ENCODE results near the gene APRT. TPM values are rescaled to one million over a fixed set of nuclear protein-coding genes. Genes with fewer than 3 reads are reported as not detected.

The APRT gene
- total RNA-seq, 1 donor from 2014 or later, result 87.8 TPM

- Histone ChIP-seq H3K4me3 (no peak overlapping the region), H3K9me3 (no peaks in the 10 kb centered on the region), H3K27ac (no peak overlapping the region), H3K36me3 (peaks cover 12% of the 10 kb centered on the region), H3K4me1 (peaks cover 26% of the 10 kb centered on the region), H3K27me3 (ENCODE audit: low read depth) (no peaks in the 10 kb centered on the region)
- intact Hi-C loops (cut with DNase I), result no loop called here
- no peak for DNase-seq
- no peak for ATAC-seq
- TF ChIP-seq, protein P1, sequence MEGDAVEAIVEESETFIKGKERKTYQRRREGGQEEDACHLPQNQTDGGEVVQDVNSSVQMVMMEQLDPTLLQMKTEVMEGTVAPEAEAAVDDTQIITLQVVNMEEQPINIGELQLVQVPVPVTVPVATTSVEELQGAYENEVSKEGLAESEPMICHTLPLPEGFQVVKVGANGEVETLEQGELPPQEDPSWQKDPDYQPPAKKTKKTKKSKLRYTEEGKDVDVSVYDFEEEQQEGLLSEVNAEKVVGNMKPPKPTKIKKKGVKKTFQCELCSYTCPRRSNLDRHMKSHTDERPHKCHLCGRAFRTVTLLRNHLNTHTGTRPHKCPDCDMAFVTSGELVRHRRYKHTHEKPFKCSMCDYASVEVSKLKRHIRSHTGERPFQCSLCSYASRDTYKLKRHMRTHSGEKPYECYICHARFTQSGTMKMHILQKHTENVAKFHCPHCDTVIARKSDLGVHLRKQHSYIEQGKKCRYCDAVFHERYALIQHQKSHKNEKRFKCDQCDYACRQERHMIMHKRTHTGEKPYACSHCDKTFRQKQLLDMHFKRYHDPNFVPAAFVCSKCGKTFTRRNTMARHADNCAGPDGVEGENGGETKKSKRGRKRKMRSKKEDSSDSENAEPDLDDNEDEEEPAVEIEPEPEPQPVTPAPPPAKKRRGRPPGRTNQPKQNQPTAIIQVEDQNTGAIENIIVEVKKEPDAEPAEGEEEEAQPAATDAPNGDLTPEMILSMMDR (IDR thresholded peaks at IDR 0.05), result no peak
These were observed 7.0 kb downstream of the APRT start for GRCh38 chr16:88804552-88805339.

DNA sequence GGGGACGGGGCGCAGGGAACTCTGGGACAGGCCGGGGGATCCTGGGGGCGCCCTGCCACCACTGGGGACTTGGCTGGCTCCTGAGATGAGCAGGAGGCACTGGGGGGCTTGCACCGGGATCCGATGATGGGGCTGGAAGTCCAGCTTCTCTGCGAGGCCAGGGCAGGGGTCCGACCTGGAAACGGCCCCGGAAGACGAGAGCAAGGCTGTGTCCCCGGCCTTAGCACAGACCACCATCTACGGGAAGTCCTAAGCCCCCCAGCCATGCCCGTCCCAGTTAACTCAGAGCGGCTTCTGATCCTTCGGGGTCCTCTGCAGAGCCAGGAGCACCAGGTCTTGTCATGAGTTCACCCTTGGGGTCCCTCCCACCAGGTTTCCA lies 7.6 kb downstream of the APRT start:
- no peak overlapping the region for H3K27ac ChIP-seq
- intact Hi-C loops (cut with DNase I), result no loop called here

GRCh38 chr16:88803264-88803987 lies 8.3 kb downstream of the APRT start, which contains the start of gene CDT1:
Gene CDT1, plus strand, starts transcription at chr16:88803789. Its CDS starts 43 bp downstream, at chr16:88803832.
- ATAC-seq (peak; percentile 87 to 88), DNase-seq (peak; percentile 89)
- no peaks in the 10 kb centered on the region for H3K9me3 ChIP-seq
- H3K27me3 ChIP-seq (ENCODE audit: low read depth), result no peaks in the 10 kb centered on the region
- peaks cover 24% of the 10 kb centered on the region for H3K4me1 ChIP-seq
- TF ChIP-seq, protein P1 (IDR thresholded peaks at IDR 0.05), result no peak
- H3K4me3 ChIP-seq, result peak within 1 kb of the TSS; percentile 74
- H3K27ac ChIP-seq, result peak within 1 kb of the TSS; percentile 82
- intact Hi-C loops (cut with DNase I), result no loop called here
- no peaks in the 10 kb centered on the region for H3K36me3 ChIP-seq

More for the DNA sequence above, 7.6 kb downstream of the APRT start:
- no peak for DNase-seq
- peak overlapping the region; percentile 74 for H3K4me3 ChIP-seq
- no peak for ATAC-seq
- TF ChIP-seq, protein P1 (IDR thresholded peaks at IDR 0.05), result no peak
- H3K36me3 ChIP-seq, result peaks cover 6% of the 10 kb centered on the region
- no peaks in the 10 kb centered on the region for H3K9me3 ChIP-seq
- H3K4me1 ChIP-seq, result peaks cover 24% of the 10 kb centered on the region
- H3K27me3 ChIP-seq (ENCODE audit: low read depth), result no peaks in the 10 kb centered on the region

DNA sequence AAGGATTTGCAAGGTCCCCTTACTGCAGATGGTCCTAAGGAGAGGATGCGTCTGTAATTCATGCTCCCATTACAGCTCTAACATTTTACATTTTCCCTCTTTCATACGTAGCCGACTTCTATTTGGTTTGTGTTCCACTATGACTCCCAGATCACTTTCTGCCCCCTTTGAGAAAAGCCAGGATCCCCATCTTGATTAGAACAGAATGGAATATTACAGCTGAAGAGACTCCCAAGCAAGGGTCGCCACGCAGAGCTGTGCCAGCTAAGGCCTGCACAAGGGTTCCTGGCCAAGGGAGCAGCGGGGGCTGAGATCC lies 11.5 kb downstream of the APRT start:
- no peak overlapping the region for H3K27ac ChIP-seq
- intact Hi-C loops (cut with DNase I), result no loop called here
- TF ChIP-seq, protein P1 (IDR thresholded peaks at IDR 0.05), result no peak
- no peaks in the 10 kb centered on the region for H3K27me3 ChIP-seq (ENCODE audit: low read depth)
- H3K4me1 ChIP-seq, result peaks cover 25% of the 10 kb centered on the region
- no peaks in the 10 kb centered on the region for H3K9me3 ChIP-seq
- DNase-seq (no peak), ATAC-seq (no peak)
- H3K36me3 ChIP-seq, result no peaks in the 10 kb centered on the region
- H3K4me3 ChIP-seq, result no peak overlapping the region

DNA sequence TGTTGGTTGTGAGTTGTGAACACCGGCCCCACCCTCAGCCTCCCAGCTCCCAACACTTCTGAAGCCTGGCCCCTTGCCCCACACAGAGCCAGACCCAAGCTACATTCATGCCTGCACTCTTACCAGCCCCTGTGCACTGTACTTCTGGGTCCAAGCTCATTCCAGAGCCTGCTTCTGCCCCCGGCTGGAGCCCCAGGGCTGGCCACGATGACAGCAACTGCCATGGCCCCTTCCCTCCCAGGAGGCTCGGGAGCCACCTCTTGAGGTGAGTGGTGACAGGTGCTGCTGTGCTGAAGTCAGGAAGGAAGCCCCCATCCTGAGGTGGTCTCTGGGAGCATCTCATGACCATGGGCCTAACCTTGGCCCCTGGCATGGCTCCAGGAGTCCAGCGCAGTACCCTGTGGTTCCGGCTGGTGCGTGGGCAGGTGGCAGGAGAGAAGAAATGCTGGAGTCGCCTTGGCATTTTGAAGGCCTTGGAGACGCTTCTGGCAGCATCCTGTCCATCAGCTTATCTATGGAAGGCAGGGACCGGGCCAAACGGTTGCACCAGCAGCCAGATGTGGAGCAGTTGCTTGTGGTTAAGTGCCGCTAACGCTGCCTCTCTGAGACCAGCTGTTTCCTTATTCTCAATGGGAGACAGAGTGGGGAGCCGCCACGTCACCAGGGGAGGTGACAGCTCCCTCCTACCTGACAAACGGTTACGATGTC lies 12.0 kb downstream of the APRT start:
- H3K4me1 ChIP-seq, result peaks cover 28% of the 10 kb centered on the region
- H3K36me3 ChIP-seq, result no peaks in the 10 kb centered on the region
- intact Hi-C loops (cut with DNase I), result no loop called here
- no peaks in the 10 kb centered on the region for H3K9me3 ChIP-seq
- no peaks in the 10 kb centered on the region for H3K27me3 ChIP-seq (ENCODE audit: low read depth)
- TF ChIP-seq, protein P1 (IDR thresholded peaks at IDR 0.05), result no peak
- no peak for DNase-seq
- no peak overlapping the region for H3K27ac ChIP-seq
- ATAC-seq, result no peak
- H3K4me3 ChIP-seq, result no peak overlapping the region
